OCI-LY1 (cell line): ENCODE data around the gene OR6B2.

Experiments used
- H2AFZ ChIP-seq: fragments of 200-600 bp; sonication (generic), shearing (Covaris generic); 2 replicates; pipeline ENCODE4 v1.6.0; 2014; ENCODE audit warnings: antibody characterized with exemption, mild to moderate bottlenecking, low read length
- H3F3A ChIP-seq: fragments of 200-600 bp; sonication (generic), shearing (Covaris generic); 2 replicates; pipeline ENCODE4 v1.6.0; 2014; ENCODE audit warnings: mild to moderate bottlenecking, antibody characterized with exemption, low read length, moderate library complexity; ENCODE audit not compliant: insufficient read depth
- H3K27ac ChIP-seq: fragments of 200-600 bp; sonication (generic); 2 replicates; pipeline ENCODE4 v1.5.1; 2014; ENCODE audit warnings: low read length, mixed run types, mild to moderate bottlenecking, low read depth; ENCODE audit not compliant: poor library complexity, severe bottlenecking
- H3K27me3 ChIP-seq: fragments of 200-600 bp; sonication (generic); 2 replicates; pipeline ENCODE4 v1.6.0; 2014; ENCODE audit warnings: antibody characterized with exemption, mild to moderate bottlenecking, low read length, moderate library complexity; ENCODE audit not compliant: insufficient read depth
- H3K36me3 ChIP-seq: fragments of 200-600 bp; sonication (generic); 2 replicates; pipeline ENCODE4 v1.6.1; 2014; ENCODE audit warnings: mild to moderate bottlenecking, antibody characterized with exemption, low read length, moderate library complexity, mixed read lengths; ENCODE audit not compliant: insufficient read depth
- H3K4me1 ChIP-seq: fragments of 200-600 bp; sonication (generic); 2 replicates; pipeline ENCODE4 v1.5.1; 2014; ENCODE audit warnings: mild to moderate bottlenecking, low read length, moderate library complexity; ENCODE audit not compliant: insufficient read depth, severe bottlenecking
- H3K4me2 ChIP-seq: fragments of 200-600 bp; sonication (generic), shearing (Covaris generic); 2 replicates; pipeline ENCODE4 v1.6.1; 2014; ENCODE audit warnings: low read length
- H3K4me3 ChIP-seq: fragments of 200-600 bp; sonication (generic); 2 replicates; pipeline ENCODE4 v1.5.1; 2014; ENCODE audit warnings: low read length, low read depth, mild to moderate bottlenecking, mixed read lengths; ENCODE audit not compliant: poor library complexity, severe bottlenecking
- H3K79me2 ChIP-seq: fragments of 200-600 bp; shearing (Covaris generic); 2 replicates; pipeline ENCODE4 v1.6.1; 2016; ENCODE audit warnings: mixed run types, low read length, mixed read lengths; ENCODE audit not compliant: insufficient read depth
- H3K9ac ChIP-seq: fragments of 200-600 bp; sonication (generic), shearing (Covaris generic); 2 replicates; pipeline ENCODE4 v1.6.1; 2014; ENCODE audit warnings: mild to moderate bottlenecking, low read length, mixed read lengths
- H3K9me2 ChIP-seq: fragments of 200-600 bp; sonication (generic), shearing (Covaris generic); 2 replicates; pipeline ENCODE4 v1.6.1; 2014; ENCODE audit warnings: low read depth, mild to moderate bottlenecking, low read length, mixed read lengths
- H3K9me3 ChIP-seq: fragments of 200-600 bp; shearing (Covaris generic); 2 replicates; pipeline ENCODE4 v1.6.1; 2014; ENCODE audit warnings: low read length, mixed read lengths
- H4K20me1 ChIP-seq: fragments of 200-600 bp; sonication (generic), shearing (Covaris generic); 2 replicates; pipeline ENCODE4 v1.6.0; 2016; ENCODE audit warnings: mild to moderate bottlenecking, low read length; ENCODE audit not compliant: insufficient read depth
- EZH2 ChIP-seq: fragments of 200-600 bp; sonication (generic), shearing (Covaris generic); IDR thresholded peaks from 2 replicates; pipeline ENCODE4 v1.8.0; 2017; ENCODE audit warnings: borderline replicate concordance, mixed run types, mild to moderate bottlenecking, antibody characterized with exemption, low read length, moderate library complexity, mixed read lengths
- TF ChIP-seq, protein P1 (sequence below): fragments of 200-600 bp; sonication (generic), shearing (Covaris generic); IDR thresholded peaks from 2 replicates; pipeline ENCODE4 v1.5.1; 2017; ENCODE audit warnings: mild to moderate bottlenecking, antibody characterized with exemption, low read length, moderate library complexity, mixed read lengths

Gene OR6B2

DNA sequence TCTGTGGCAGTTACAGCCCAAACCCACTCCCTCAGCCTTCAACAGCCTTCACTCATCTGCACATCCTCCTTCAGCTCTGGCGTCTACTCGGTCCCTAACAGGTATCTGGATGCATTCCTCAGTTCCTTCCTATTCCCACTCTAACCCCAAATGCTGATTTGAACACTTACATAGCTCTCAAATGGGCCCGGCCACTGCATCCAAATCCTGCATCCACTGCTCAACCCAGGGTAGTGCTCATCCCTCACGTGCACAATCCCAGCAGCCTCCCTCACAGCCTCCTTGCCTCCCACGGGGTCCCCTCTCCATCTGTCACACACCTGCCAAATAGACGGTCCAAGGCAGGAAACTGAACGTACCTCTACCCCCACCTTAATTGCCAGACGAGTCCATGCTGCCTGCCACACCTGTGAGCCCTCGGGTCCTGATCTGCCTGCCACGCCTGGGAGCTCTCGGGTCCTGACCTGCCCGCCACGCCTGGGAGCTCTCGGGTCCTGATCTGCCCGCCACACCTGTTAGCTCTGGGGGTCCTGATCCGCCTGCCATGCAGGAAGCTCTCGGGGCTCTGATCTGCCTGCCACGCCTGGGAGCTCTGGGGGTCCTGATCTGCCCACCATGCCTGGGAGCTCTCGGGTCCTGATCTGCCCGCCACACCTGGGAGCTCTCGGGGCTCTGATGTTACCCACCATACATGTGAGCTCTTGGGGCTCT lies 13.2 kb upstream of the OR6B2 start:
- H3K9me2 ChIP-seq = no peaks in the 10 kb centered on the region
- no peaks in the 10 kb centered on the region for H3F3A ChIP-seq
- no peak overlapping the region; the same call in 1 of the 2 replicates for H3K4me2 ChIP-seq
- no peak overlapping the region for H3K4me3 ChIP-seq
- no peak overlapping the region for H3K9ac ChIP-seq
- no peaks in the 10 kb centered on the region for H3K36me3 ChIP-seq
- no peak overlapping the region for H3K27ac ChIP-seq
- H3K27me3 ChIP-seq = no peaks in the 10 kb centered on the region
- H3K79me2 ChIP-seq = no peaks in the 10 kb centered on the region
- H3K9me3 ChIP-seq = no peaks in the 10 kb centered on the region
- H4K20me1 ChIP-seq = no peaks in the 10 kb centered on the region
- H3K4me1 ChIP-seq = peaks cover 11% of the 10 kb centered on the region
- TF ChIP-seq EZH2 = no peak
- TF ChIP-seq, protein P1, sequence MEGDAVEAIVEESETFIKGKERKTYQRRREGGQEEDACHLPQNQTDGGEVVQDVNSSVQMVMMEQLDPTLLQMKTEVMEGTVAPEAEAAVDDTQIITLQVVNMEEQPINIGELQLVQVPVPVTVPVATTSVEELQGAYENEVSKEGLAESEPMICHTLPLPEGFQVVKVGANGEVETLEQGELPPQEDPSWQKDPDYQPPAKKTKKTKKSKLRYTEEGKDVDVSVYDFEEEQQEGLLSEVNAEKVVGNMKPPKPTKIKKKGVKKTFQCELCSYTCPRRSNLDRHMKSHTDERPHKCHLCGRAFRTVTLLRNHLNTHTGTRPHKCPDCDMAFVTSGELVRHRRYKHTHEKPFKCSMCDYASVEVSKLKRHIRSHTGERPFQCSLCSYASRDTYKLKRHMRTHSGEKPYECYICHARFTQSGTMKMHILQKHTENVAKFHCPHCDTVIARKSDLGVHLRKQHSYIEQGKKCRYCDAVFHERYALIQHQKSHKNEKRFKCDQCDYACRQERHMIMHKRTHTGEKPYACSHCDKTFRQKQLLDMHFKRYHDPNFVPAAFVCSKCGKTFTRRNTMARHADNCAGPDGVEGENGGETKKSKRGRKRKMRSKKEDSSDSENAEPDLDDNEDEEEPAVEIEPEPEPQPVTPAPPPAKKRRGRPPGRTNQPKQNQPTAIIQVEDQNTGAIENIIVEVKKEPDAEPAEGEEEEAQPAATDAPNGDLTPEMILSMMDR = no peak
- H2AFZ ChIP-seq = no peak overlapping the region

DNA sequence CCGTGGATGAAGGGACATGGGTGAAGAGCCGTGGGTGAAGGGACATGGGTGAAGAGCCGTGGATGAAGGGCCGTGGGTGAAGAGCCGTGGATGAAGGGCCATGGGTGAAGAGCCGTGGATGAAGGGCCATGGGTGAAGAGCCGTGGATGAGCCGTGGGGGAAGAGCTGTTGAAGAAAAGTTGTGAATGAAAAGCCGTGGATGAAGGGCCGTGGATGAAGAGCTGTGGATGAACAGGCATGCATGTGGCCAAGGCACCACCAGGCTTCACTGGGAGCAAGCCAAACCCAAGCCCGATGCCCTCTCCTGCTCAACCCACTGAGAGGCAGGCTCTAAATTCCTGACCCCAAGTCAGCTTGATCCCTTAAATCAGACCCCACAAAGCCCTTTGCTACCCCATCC lies 12.5 kb upstream of the OR6B2 start:
- Histone ChIP-seq H3F3A (no peaks in the 10 kb centered on the region), H4K20me1 (no peaks in the 10 kb centered on the region), H3K4me3 (no peak overlapping the region), H3K27me3 (no peaks in the 10 kb centered on the region), H3K9me3 (no peaks in the 10 kb centered on the region), H2AFZ (no peak overlapping the region), H3K79me2 (no peaks in the 10 kb centered on the region), H3K36me3 (no peaks in the 10 kb centered on the region), H3K4me1 (peaks cover 11% of the 10 kb centered on the region), H3K4me2 (no peak overlapping the region), H3K27ac (no peak overlapping the region), H3K9me2 (no peaks in the 10 kb centered on the region), H3K9ac (no peak overlapping the region)
- no peak for TF ChIP-seq EZH2
- TF ChIP-seq, protein P1 = no peak

DNA sequence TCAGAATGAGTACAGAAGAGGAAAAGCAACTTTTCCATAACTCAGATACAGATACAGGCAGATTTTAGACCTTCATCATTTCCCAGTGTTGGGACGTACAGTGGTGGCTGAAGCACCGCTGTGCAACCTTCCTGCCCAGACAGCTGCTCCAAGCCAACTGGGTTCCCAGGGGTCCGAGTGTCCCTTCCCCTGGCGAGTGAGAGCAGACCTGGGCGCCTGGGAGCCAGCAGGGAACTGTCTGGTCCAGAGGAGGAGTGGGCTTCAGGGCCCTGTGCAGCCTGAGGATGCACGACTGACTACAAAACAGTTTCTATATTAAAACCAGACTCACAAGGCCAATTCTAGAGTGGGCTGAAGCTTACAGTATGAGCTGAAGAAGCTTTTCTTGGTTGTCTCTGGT lies 11.1 kb upstream of the OR6B2 start:
- no peak for TF ChIP-seq EZH2
- TF ChIP-seq, protein P1 = no peak
- no peaks in the 10 kb centered on the region for H3K9me2 ChIP-seq
- H3K27ac ChIP-seq = no peak overlapping the region
- no peak overlapping the region for H3K4me3 ChIP-seq
- no peaks in the 10 kb centered on the region for H3K79me2 ChIP-seq
- no peak overlapping the region for H2AFZ ChIP-seq
- no peaks in the 10 kb centered on the region for H3K36me3 ChIP-seq
- no peaks in the 10 kb centered on the region for H3F3A ChIP-seq
- no peak overlapping the region for H3K4me2 ChIP-seq
- H3K9ac ChIP-seq = no peak overlapping the region
- H3K4me1 ChIP-seq = peaks cover 11% of the 10 kb centered on the region
- H4K20me1 ChIP-seq = no peaks in the 10 kb centered on the region
- H3K9me3 ChIP-seq = no peaks in the 10 kb centered on the region
- H3K27me3 ChIP-seq = no peaks in the 10 kb centered on the region
